Ovary (tissue), 9 donors: ENCODE results near the gene KLHL30. TPM values are rescaled to one million over a fixed set of nuclear protein-coding genes. Genes with fewer than 3 reads are reported as not detected.

Experiments
- DNase-seq, 5 donors: peaks; one replicate each; pipeline ENCODE4 v3.0.0-alpha.2; 2019 to 2020
- H3K27ac ChIP-seq, 2 donors: fragments of 200-600 bp; one replicate each; pipeline versions ENCODE4 v1.5.1 to v1.8.0; 2019 to 2022
- H3K27me3 ChIP-seq: fragments of 200-600 bp; one replicate; pipeline ENCODE4 v1.8.0; 2022
- H3K36me3 ChIP-seq: fragments of 200-600 bp; sonication (generic); one replicate; pipeline ENCODE4 v1.5.1; 2019
- H3K4me1 ChIP-seq: one replicate; pipeline ENCODE4 v1.8.1; 2013; ENCODE audit warnings: mild to moderate bottlenecking, moderate library complexity; ENCODE audit not compliant: insufficient read depth
- H3K4me3 ChIP-seq: fragments of 200-600 bp; sonication (generic); one replicate; pipeline ENCODE4 v1.5.1; 2017
- H3K9me3 ChIP-seq, 2 donors: fragments of 200-600 bp in 1 of 2; sonication (generic) in 1 of 2; one replicate each; pipeline versions ENCODE4 v1.5.1 to v1.8.1; 2013 to 2019; ENCODE audit warnings: mild to moderate bottlenecking in 1 of 2, moderate library complexity in 1 of 2
- CTCF ChIP-seq, 3 donors: fragments of 450-650 bp in 2 of 3; fragments of 200-600 bp in 1 of 3; IDR thresholded peaks; one replicate each; pipeline versions ENCODE4 v1.5.1 to v1.8.0; 2016 to 2022; ENCODE audit warnings: antibody characterized with exemption in 3 of 3, mild to moderate bottlenecking in 1 of 3
- EP300 ChIP-seq: sonication (generic); formaldehyde crosslinking; IDR thresholded peaks from one replicate; pipeline ENCODE4 v1.6.1; 2017; ENCODE audit warnings: antibody characterized with exemption
- POLR2A ChIP-seq: fragments of 450-650 bp; IDR thresholded peaks from one replicate; pipeline ENCODE4 v1.6.1; 2017; ENCODE audit warnings: antibody characterized with exemption, mild to moderate bottlenecking, moderate library complexity
- WGBS, 3 donors: extraction: QIAGEN DNeasy Blood & Tissue Kit in 1 of 3; methylation state at CpG; one replicate each; pipeline versions ENCODE4 v1.1.5 to v1.1.7; 2013 to 2017; 5-methylcytosine and 5-hydroxymethylcytosine counted together
- intact Hi-C, 4 donors: fragments of 100-400 bp; cut with DNase I; formaldehyde crosslinking; loops; one replicate each; pipeline versions ENCODE4 v1.11.0 to v1.15.1; 2022 to 2023
- polyA plus RNA-seq, 2 donors: library from polyadenylated mRNA; stranded (reverse); fragments of 200-250 nt in 1 of 2; fragments of 350-450 nt in 1 of 2; fragmentation: Illumina TruSeq in 1 of 2; extraction: RNeasy Lipid Tissue Mini Kit (QIAGEN cat#74804) in 1 of 2; gene quantifications; one replicate each; pipeline ENCODE4 v1.2.3, GENCODE V29; 2013 to 2014
- total RNA-seq, 7 donors: library from RNA; depleted of rRNA in 2 of 7; stranded (reverse); fragments of >200 nt in 2 of 7; fragmentation: NEBNext Ultra II Directional in 3 of 7; extraction: Animal tissue kit (Norgen Biotek cat#: 25700) in 3 of 7; gene quantifications; one replicate each; pipeline versions ENCODE4 v1.1.0 to v1.2.4, GENCODE V29; 2016 to 2023
- donor health status: DM: no; HTN: no; CAD: no; lungs with moderate emphysema.
- donor health status: DM: no; HTN: no; CAD: no.
- donor health status: Bipolar disorder and iron deficiency.
- donor health status: DM: yes; HTN: yes; CAD: no.
- donor health status: DM: no; HTN: no; CAD: no.
- donor health status: DM: yes; HTN: yes; CAD: no.

The KLHL30 gene
- total and polyA plus RNA-seq, 9 donors: 0.08 to 0.74 (median 0.24) TPM; not detected in 1

GRCh38 chr2:238144262-238144661 is 5.8 kb downstream of the KLHL30 start:
- DNase-seq: no peak
- intact Hi-C loops: no loop called here

GRCh38 chr2:238145046-238145445 is 6.6 kb downstream of the KLHL30 start:
- Histone ChIP-seq H3K4me1 (no peaks in the 10 kb centered on the region), H3K9me3 (no peaks in the 10 kb centered on the region), H3K27me3 (no peaks in the 10 kb centered on the region), H3K4me3 (no peak overlapping the region), H3K27ac (no peak overlapping the region), H3K36me3 (no peaks in the 10 kb centered on the region)
- intact Hi-C loops: no loop called here
- WGBS, 3 donors: 78 to 88% (median 85%) methylated on average over 11 to 12 of the region's 12 CpGs
- DNase-seq: no peak
- TF ChIP-seq CTCF (IDR thresholded peaks at IDR 0.05): no peak
- TF ChIP-seq EP300: no peak
- TF ChIP-seq POLR2A: no peak

More at GRCh38 chr2:238144262-238144661, 5.8 kb downstream of the KLHL30 start:
- no peak for TF ChIP-seq CTCF (IDR thresholded peaks at IDR 0.05)
- no peak for TF ChIP-seq EP300
- no peak for TF ChIP-seq POLR2A
- H3K27me3 ChIP-seq: no peaks in the 10 kb centered on the region
- H3K36me3 ChIP-seq: no peaks in the 10 kb centered on the region
- 81 to 96% (median 91%) methylated on average over 5 of the region's 5 CpGs for WGBS, 3 donors
- no peaks in the 10 kb centered on the region for H3K4me1 ChIP-seq
- H3K27ac ChIP-seq: no peak overlapping the region
- H3K4me3 ChIP-seq: no peak overlapping the region
- no peaks in the 10 kb centered on the region for H3K9me3 ChIP-seq

DNA sequence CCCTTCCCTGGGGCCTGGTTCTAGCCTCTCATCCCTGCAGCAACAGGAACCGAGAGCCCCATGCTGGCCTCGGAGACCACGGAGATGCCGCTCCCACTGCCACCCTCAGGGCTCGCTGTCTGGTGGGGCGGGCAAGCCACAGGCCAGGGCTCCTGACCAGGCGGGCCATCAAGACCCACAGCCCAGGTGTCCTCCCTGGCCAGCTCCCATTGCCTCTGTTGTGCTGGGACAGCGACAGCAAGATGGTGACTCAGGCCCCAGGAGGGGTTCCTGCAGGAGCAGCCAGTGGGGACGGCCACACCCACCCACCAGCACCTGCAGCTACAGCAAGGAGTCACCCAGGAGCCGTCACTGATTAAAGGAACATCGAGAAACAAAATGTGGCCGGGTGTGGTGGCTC is 7.4 kb downstream of the KLHL30 start:
- TF ChIP-seq EP300 (no peak), POLR2A (no peak), CTCF (IDR thresholded peaks at IDR 0.05) (no peak)
- no peaks in the 10 kb centered on the region for H3K27me3 ChIP-seq
- DNase-seq: no peak
- no peak overlapping the region for H3K27ac ChIP-seq
- no peaks in the 10 kb centered on the region for H3K36me3 ChIP-seq
- no peak overlapping the region for H3K4me3 ChIP-seq
- H3K9me3 ChIP-seq: no peaks in the 10 kb centered on the region
- H3K4me1 ChIP-seq: no peaks in the 10 kb centered on the region
- WGBS, 3 donors: 84 to 86% (median 85%) methylated on average over 12 of the region's 12 CpGs
- intact Hi-C loops: no loop called here

DNA sequence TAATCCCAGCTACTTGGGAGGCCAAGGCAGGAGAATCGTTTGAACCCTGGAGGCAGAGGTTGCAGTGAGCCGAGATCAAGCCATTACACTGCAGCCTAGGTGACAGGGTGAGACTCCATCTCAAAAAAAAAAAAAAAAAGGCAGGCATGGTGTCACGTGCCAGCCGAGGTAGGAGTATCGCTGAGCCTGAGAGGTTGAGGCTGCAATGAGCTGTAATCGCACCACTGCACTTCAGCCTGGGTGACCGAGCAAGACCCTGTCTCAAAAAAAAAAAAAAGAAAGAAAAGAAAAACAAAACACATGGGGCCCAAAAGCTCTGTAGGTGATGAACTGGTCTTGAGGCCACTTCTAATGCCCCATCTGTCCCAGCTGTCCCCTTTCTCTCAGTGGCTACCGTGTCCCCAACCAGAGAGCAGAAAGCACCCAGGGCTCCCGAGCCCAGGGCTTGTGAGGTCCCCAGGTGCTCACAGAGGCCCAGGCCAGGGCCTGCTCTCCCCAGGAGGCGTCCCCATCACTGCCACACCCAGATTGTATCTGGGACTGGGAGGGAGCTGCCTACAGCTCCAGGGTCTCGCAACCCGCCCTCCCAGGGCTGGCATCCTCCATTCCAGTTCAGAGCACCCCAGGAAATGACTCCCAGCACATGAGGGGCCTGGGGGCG is 8.5 kb downstream of the KLHL30 start:
- Histone ChIP-seq H3K36me3 (no peaks in the 10 kb centered on the region), H3K27ac (no peak overlapping the region), H3K4me1 (no peaks in the 10 kb centered on the region), H3K27me3 (no peaks in the 10 kb centered on the region), H3K9me3 (no peaks in the 10 kb centered on the region), H3K4me3 (no peak overlapping the region)
- 85 to 91% (median 89%) methylated on average over 13 of the region's 13 CpGs for WGBS, 3 donors
- intact Hi-C loops: no loop called here
- no peak for TF ChIP-seq EP300
- TF ChIP-seq POLR2A: no peak
- no peak for TF ChIP-seq CTCF (IDR thresholded peaks at IDR 0.05)
- DNase-seq: no peak
